Ishikawa (cell line): ENCODE data around the gene EEF2K.

Experiments used
- CEBPB ChIP-seq: IDR thresholded peaks from 2 replicates; pipeline ENCODE4 v1.6.1; 2012
- CREB1 ChIP-seq: IDR thresholded peaks from 2 replicates; pipeline ENCODE4 v1.6.1; 2012; ENCODE audit warnings: low read depth
- EGR1 ChIP-seq: IDR thresholded peaks from 2 replicates; pipeline ENCODE4 v1.6.1; 2012
- EP300 ChIP-seq: IDR thresholded peaks from 2 replicates; pipeline ENCODE4 v1.6.1; 2012; ENCODE audit warnings: borderline replicate concordance
- FOXM1 ChIP-seq: IDR thresholded peaks from 2 replicates; pipeline ENCODE4 v1.6.1; 2012; ENCODE audit warnings: low read depth, borderline replicate concordance
- MAX ChIP-seq: IDR thresholded peaks from 2 replicates; pipeline ENCODE4 v1.6.1; 2012
- NFIC ChIP-seq: IDR thresholded peaks from 2 replicates; pipeline ENCODE4 v1.6.1; 2012
- RAD21 ChIP-seq: IDR thresholded peaks from 2 replicates; pipeline ENCODE4 v1.6.1; 2012; ENCODE audit warnings: low read depth
- TAF1 ChIP-seq: IDR thresholded peaks from 2 replicates; pipeline ENCODE4 v1.6.1; 2012; ENCODE audit warnings: low read depth, mild to moderate bottlenecking
- TCF12 ChIP-seq: IDR thresholded peaks from 2 replicates; pipeline ENCODE4 v1.6.1; 2012; ENCODE audit warnings: low read depth
- TEAD4 ChIP-seq: IDR thresholded peaks from 2 replicates; pipeline ENCODE4 v1.6.1; 2012
- USF1 ChIP-seq: IDR thresholded peaks from 2 replicates; pipeline ENCODE4 v1.6.1; 2012
- YY1 ChIP-seq: IDR thresholded peaks from 2 replicates; pipeline ENCODE4 v1.6.1; 2012; ENCODE audit warnings: low read depth
- ZBTB7A ChIP-seq: IDR thresholded peaks from 2 replicates; pipeline ENCODE4 v1.6.1; 2012; ENCODE audit warnings: low read depth
- TF ChIP-seq, protein P1 (sequence below): IDR thresholded peaks from 2 replicates; pipeline ENCODE4 v1.6.1; 2012; ENCODE audit warnings: low read depth, mild to moderate bottlenecking

Gene EEF2K

DNA sequence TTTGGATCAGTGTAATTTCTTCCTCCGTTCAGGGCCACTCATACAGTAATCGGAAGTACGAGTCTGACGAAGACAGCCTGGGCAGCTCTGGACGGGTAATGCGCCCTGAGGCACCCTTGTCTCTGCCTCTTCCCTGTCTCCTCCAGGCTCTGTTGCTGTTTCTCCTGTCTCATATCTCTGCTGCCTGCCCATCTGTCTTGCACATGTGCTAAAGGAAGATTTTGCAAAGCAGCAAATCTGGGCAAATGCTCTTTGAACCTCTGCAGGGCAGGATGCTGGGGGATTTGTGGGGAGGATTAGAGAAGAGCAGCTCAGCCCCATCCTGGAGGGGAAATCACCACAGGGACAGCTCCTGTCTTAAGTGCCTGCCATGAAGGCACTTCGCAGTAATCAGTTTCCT, 58.7 kb downstream of the EEF2K start:
- no peak for TF ChIP-seq TEAD4
- TF ChIP-seq FOXM1 = no peak
- TF ChIP-seq TAF1 = no peak
- no peak for TF ChIP-seq USF1
- TF ChIP-seq CREB1 = no peak
- no peak for TF ChIP-seq TCF12
- TF ChIP-seq, protein P1, sequence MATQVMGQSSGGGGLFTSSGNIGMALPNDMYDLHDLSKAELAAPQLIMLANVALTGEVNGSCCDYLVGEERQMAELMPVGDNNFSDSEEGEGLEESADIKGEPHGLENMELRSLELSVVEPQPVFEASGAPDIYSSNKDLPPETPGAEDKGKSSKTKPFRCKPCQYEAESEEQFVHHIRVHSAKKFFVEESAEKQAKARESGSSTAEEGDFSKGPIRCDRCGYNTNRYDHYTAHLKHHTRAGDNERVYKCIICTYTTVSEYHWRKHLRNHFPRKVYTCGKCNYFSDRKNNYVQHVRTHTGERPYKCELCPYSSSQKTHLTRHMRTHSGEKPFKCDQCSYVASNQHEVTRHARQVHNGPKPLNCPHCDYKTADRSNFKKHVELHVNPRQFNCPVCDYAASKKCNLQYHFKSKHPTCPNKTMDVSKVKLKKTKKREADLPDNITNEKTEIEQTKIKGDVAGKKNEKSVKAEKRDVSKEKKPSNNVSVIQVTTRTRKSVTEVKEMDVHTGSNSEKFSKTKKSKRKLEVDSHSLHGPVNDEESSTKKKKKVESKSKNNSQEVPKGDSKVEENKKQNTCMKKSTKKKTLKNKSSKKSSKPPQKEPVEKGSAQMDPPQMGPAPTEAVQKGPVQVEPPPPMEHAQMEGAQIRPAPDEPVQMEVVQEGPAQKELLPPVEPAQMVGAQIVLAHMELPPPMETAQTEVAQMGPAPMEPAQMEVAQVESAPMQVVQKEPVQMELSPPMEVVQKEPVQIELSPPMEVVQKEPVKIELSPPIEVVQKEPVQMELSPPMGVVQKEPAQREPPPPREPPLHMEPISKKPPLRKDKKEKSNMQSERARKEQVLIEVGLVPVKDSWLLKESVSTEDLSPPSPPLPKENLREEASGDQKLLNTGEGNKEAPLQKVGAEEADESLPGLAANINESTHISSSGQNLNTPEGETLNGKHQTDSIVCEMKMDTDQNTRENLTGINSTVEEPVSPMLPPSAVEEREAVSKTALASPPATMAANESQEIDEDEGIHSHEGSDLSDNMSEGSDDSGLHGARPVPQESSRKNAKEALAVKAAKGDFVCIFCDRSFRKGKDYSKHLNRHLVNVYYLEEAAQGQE = no peak
- TF ChIP-seq RAD21 = no peak
- no peak for TF ChIP-seq YY1
- no peak for TF ChIP-seq CEBPB

DNA sequence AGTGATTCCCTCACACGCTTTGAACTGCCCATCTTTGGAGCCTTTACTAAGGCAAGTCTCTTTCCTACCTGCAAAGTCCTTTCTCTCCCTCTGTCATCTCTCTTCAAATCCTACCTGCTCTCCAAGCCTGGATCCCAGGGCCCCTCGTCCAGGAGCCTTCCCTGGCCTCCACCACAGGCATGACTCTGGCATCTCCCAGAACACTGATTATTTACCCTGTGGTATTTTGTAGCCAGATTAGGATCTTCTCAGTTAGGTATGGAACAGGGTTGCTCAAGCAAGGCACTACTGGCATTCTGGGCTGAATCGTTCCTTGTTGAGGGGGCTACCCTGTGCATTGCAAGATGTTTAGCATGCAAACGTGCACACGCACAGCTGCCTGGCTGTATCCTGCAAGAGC, 59.3 kb downstream of the EEF2K start:
- TF ChIP-seq RAD21 (no peak), TAF1 (no peak), TCF12 (no peak), FOXM1 (no peak), MAX (no peak), EGR1 (no peak), YY1 (no peak), USF1 (no peak), EP300 (no peak), CEBPB (no peak), CREB1 (no peak), NFIC (no peak), TEAD4 (no peak), ZBTB7A (no peak)
- TF ChIP-seq, protein P1 = no peak

DNA sequence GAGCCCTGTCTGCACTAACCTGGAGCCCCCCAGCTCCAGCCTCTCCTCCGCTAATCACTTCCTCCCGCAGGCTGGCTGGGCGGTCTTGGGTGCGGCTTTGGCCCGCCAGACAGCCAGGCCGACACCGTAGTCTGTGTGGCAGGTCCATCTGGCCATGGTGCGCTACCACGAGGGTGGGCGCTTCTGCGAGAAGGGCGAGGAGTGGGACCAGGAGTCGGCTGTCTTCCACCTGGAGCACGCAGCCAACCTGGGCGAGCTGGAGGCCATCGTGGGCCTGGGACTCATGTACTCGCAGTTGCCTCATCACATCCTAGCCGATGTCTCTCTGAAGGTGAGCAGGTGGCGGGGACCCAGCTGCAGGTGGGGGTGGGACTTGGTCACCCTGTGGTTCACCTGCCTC, 60.5 kb downstream of the EEF2K start:
- no peak for TF ChIP-seq USF1

DNA sequence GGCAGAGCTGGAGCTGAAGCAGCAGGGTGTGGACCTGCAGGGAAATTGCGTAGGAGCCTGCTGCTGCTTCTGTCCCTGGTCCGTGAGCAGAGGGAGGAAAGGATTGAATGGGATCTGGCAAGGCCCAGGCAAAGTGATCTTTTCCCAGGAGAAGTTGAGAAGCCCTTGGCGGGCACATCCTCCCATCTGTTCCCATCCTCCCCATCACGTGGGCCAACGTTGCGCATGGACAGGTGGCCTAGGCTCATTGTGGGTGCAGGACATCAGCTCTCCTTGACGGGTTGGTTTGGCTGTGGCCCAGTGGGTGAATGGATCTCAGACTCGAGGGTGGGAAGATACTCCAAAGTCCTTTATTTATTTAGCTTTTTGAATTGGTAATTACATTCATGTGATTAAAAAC, 61.7 kb downstream of the EEF2K start:
- TF ChIP-seq EGR1 = no peak
- TF ChIP-seq TCF12 = no peak

DNA sequence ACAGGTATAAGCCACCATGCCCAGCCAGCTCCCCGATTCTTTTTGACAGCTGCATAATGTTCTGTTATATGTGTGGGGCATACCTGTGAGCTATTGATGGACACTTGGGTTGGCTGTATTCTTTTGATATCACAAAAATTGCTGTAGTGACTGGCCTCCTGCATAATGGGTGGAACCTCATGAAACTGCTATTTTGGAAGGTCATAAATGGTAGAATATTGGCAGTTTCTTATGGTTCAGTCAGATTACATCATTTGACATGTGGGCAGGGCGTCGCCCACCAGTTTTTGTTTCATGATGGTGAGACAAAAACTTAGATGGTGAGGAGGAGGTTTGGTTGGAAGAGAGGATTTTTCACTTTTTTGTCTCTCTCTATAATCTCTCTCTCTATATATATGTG, 64.4 kb downstream of the EEF2K start:
- no peak for TF ChIP-seq USF1
- no peak for TF ChIP-seq ZBTB7A
- TF ChIP-seq CREB1 = no peak
- TF ChIP-seq RAD21 = no peak
- TF ChIP-seq MAX = no peak
- no peak for TF ChIP-seq NFIC
- no peak for TF ChIP-seq TAF1
- TF ChIP-seq EGR1 = no peak
- TF ChIP-seq CEBPB = no peak
- no peak for TF ChIP-seq TCF12
- no peak for TF ChIP-seq EP300
- no peak for TF ChIP-seq TEAD4
- TF ChIP-seq, protein P1 = no peak
- TF ChIP-seq FOXM1 = no peak
- no peak for TF ChIP-seq YY1
